IPS-NIHi11 (cell line): Measurements from ENCODE around the gene RIMBP2.

Experiments used
- DNase-seq: peaks from one replicate; pipeline ENCODE4 v3.0.0; 2012; ENCODE audit warnings: mixed read lengths, low spot score

Gene RIMBP2

GRCh38 chr12:130441771-130442760 is 274.0 kb downstream of the RIMBP2 start:
- no peak for DNase-seq

- DNase-seq, result no peak
These were observed 275.6 kb downstream of the RIMBP2 start for GRCh38 chr12:130440411-130441080.

GRCh38 chr12:130439250-130439649 is 276.8 kb downstream of the RIMBP2 start:
- no peak for DNase-seq

- no peak for DNase-seq
These were observed 277.4 kb downstream of the RIMBP2 start for GRCh38 chr12:130438711-130439110.

- DNase-seq, result no peak
These were observed 277.9 kb downstream of the RIMBP2 start for GRCh38 chr12:130438243-130438620.

GRCh38 chr12:130437555-130438242 is 278.4 kb downstream of the RIMBP2 start:
- no peak for DNase-seq

GRCh38 chr12:130436741-130437501 is 279.2 kb downstream of the RIMBP2 start:
- DNase-seq, result no peak

GRCh38 chr12:130435826-130436225 is 280.3 kb downstream of the RIMBP2 start:
- no peak for DNase-seq

GRCh38 chr12:130435331-130435730 is 280.8 kb downstream of the RIMBP2 start:
- no peak for DNase-seq

- no peak for DNase-seq
These were observed 281.5 kb downstream of the RIMBP2 start for GRCh38 chr12:130434560-130434959.

GRCh38 chr12:130433834-130434233 is 282.3 kb downstream of the RIMBP2 start:
- no peak for DNase-seq

- DNase-seq, result no peak
These were observed 282.7 kb downstream of the RIMBP2 start for GRCh38 chr12:130433411-130433810.

- DNase-seq, result no peak
These were observed 284.9 kb downstream of the RIMBP2 start for GRCh38 chr12:130431176-130431575.

- no peak for DNase-seq
These were observed 286.2 kb downstream of the RIMBP2 start for GRCh38 chr12:130429656-130430505.

- no peak for DNase-seq
These were observed 288.0 kb downstream of the RIMBP2 start for GRCh38 chr12:130428116-130428515.

GRCh38 chr12:130427381-130427887 is 288.7 kb downstream of the RIMBP2 start:
- DNase-seq, result no peak

- no peak for DNase-seq
These were observed 290.3 kb downstream of the RIMBP2 start for GRCh38 chr12:130425698-130426245.

GRCh38 chr12:130424858-130425697 is 291.0 kb downstream of the RIMBP2 start:
- no peak for DNase-seq
